Loucy (cell line): ENCODE data around the gene ARNT2.

Source experiments
- H2AFZ ChIP-seq: fragments of 200-600 bp; sonication (generic); 2 replicates; pipeline ENCODE4 v1.6.0; 2016; ENCODE audit warnings: antibody characterized with exemption, mild to moderate bottlenecking, low read length, moderate library complexity
- H3F3A ChIP-seq: fragments of 200-600 bp; 2 replicates; pipeline ENCODE4 v1.6.0; 2016; ENCODE audit warnings: antibody characterized with exemption, low read depth, mild to moderate bottlenecking
- H3K27me3 ChIP-seq: fragments of 200-600 bp; sonication (generic); 2 replicates; pipeline ENCODE4 v1.6.1; 2014; ENCODE audit warnings: low read length, mild to moderate bottlenecking; ENCODE audit not compliant: insufficient read depth, poor library complexity, severe bottlenecking
- H3K36me3 ChIP-seq: fragments of 200-600 bp; sonication (generic); 2 replicates; pipeline ENCODE4 v1.6.1; 2016; ENCODE audit warnings: low read length; ENCODE audit not compliant: insufficient read depth
- H3K4me1 ChIP-seq: fragments of 200-600 bp; sonication (generic); 2 replicates; pipeline ENCODE4 v1.5.1; 2014; ENCODE audit warnings: low read length, mild to moderate bottlenecking; ENCODE audit not compliant: insufficient read depth, poor library complexity, severe bottlenecking
- H3K4me2 ChIP-seq: fragments of 200-600 bp; sonication (generic); 2 replicates; pipeline ENCODE4 v1.6.0; 2014; ENCODE audit warnings: antibody characterized with exemption, low read length, low read depth, mild to moderate bottlenecking; ENCODE audit not compliant: poor library complexity, severe bottlenecking
- H3K4me3 ChIP-seq: fragments of 200-600 bp; sonication (generic); 2 replicates; pipeline ENCODE4 v1.5.1; 2014; ENCODE audit warnings: low read length, mild to moderate bottlenecking, mixed read lengths; ENCODE audit not compliant: poor library complexity, severe bottlenecking
- H3K79me2 ChIP-seq: fragments of 200-600 bp; sonication (generic); 2 replicates; pipeline ENCODE4 v1.6.1; 2014; ENCODE audit warnings: low read length; ENCODE audit not compliant: insufficient read depth
- H3K9ac ChIP-seq: fragments of 200-600 bp; sonication (generic); 2 replicates; pipeline ENCODE4 v1.6.0; 2014; ENCODE audit warnings: mild to moderate bottlenecking, low read depth, low read length, moderate library complexity; ENCODE audit not compliant: poor library complexity, severe bottlenecking
- H3K9me2 ChIP-seq: fragments of 200-600 bp; sonication (generic); replicated peaks from 2 replicates; pipeline ENCODE4 v1.6.1; 2016; ENCODE audit warnings: low read depth, low read length, mixed read lengths
- H3K9me3 ChIP-seq: fragments of 200-600 bp; sonication (generic); 2 replicates; pipeline ENCODE4 v1.6.1; 2014; ENCODE audit warnings: mild to moderate bottlenecking, antibody characterized with exemption, low read length, low read depth; ENCODE audit not compliant: insufficient read depth
- H4K20me1 ChIP-seq: fragments of 200-600 bp; sonication (generic); 2 replicates; pipeline ENCODE4 v1.6.0; 2014; ENCODE audit warnings: antibody characterized with exemption, low read length, mild to moderate bottlenecking; ENCODE audit not compliant: insufficient read depth, poor library complexity, severe bottlenecking
- EZH2phosphoT487 ChIP-seq: fragments of 200-600 bp; IDR thresholded peaks from 2 replicates; pipeline ENCODE4 v1.6.1; 2018; ENCODE audit warnings: antibody characterized with exemption, mild to moderate bottlenecking, moderate library complexity, borderline replicate concordance
- TF ChIP-seq, protein P1 (sequence below): fragments of 200-600 bp; sonication (generic); conservative IDR thresholded peaks from 2 replicates; pipeline ENCODE4 v1.5.1; 2014; ENCODE audit warnings: mild to moderate bottlenecking, antibody characterized with exemption, low read length

Gene ARNT2

DNA sequence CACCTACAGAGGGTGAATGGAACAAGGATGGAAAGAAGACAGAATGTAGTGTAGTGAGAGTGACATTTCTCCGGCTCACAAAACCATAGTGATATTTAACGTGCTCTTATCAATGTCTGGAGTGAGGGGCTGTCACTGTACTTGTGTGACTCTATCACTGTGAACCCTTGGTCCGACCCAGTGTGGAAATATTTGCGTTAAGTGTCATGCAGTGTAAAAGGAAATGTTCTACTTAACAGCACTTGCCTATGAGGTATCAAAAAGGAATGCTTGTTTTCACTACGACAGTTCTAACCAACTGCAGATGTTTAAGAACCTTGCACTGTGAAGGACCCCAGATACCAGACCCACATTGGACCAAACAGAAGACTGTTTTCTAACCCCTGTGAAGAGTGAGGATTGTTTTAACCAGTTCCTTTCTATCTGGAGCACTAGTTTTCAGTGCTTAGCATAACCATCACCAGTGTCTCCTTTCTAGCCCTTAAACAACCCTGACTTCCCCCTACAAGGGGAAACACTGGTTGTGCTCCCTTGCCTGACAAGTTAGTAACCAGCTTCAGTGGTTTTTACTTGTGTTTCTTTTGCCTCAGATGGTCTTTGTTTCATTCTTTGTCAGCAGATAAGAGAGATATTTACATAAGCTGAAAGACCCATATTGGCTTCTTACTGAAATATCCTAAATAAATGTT is 146.2 kb downstream of the ARNT2 start:
- Histone ChIP-seq H2AFZ (no peak overlapping the region), H3K36me3 (no peaks in the 10 kb centered on the region), H3K27me3 (no peaks in the 10 kb centered on the region), H3K9me2 (no peaks in the 10 kb centered on the region), H3F3A (no peaks in the 10 kb centered on the region), H4K20me1 (no peaks in the 10 kb centered on the region), H3K79me2 (no peaks in the 10 kb centered on the region), H3K4me3 (no peak overlapping the region), H3K4me2 (no peak overlapping the region), H3K9me3 (no peaks in the 10 kb centered on the region), H3K9ac (no peak overlapping the region), H3K4me1 (no peaks in the 10 kb centered on the region)
- TF ChIP-seq EZH2phosphoT487 = no peak

DNA sequence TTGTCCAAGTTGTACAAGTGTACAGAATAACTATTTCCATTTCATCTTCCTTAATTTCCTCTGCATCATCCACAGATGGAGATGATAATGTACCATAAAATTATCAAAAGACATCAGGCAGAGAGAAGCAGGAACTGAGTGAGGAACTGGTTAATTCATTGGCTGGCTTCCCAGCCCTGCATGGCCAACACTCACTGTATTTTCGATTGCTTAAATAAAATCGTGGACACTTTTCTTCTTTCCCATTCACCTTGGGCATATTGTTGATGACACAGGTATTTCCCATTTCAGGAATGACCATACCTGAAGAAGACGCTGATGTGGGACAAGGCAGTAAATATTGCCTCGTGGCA is 146.7 kb downstream of the ARNT2 start:
- Histone ChIP-seq H3K9ac (no peak overlapping the region), H4K20me1 (no peaks in the 10 kb centered on the region), H3K4me1 (no peaks in the 10 kb centered on the region), H2AFZ (no peak overlapping the region), H3K9me3 (no peaks in the 10 kb centered on the region), H3K79me2 (no peaks in the 10 kb centered on the region), H3K4me2 (no peak overlapping the region), H3K36me3 (no peaks in the 10 kb centered on the region), H3K4me3 (no peak overlapping the region), H3F3A (no peaks in the 10 kb centered on the region), H3K9me2 (no peaks in the 10 kb centered on the region), H3K27me3 (no peaks in the 10 kb centered on the region)
- no peak for TF ChIP-seq EZH2phosphoT487
- TF ChIP-seq, protein P1, sequence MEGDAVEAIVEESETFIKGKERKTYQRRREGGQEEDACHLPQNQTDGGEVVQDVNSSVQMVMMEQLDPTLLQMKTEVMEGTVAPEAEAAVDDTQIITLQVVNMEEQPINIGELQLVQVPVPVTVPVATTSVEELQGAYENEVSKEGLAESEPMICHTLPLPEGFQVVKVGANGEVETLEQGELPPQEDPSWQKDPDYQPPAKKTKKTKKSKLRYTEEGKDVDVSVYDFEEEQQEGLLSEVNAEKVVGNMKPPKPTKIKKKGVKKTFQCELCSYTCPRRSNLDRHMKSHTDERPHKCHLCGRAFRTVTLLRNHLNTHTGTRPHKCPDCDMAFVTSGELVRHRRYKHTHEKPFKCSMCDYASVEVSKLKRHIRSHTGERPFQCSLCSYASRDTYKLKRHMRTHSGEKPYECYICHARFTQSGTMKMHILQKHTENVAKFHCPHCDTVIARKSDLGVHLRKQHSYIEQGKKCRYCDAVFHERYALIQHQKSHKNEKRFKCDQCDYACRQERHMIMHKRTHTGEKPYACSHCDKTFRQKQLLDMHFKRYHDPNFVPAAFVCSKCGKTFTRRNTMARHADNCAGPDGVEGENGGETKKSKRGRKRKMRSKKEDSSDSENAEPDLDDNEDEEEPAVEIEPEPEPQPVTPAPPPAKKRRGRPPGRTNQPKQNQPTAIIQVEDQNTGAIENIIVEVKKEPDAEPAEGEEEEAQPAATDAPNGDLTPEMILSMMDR = no peak

DNA sequence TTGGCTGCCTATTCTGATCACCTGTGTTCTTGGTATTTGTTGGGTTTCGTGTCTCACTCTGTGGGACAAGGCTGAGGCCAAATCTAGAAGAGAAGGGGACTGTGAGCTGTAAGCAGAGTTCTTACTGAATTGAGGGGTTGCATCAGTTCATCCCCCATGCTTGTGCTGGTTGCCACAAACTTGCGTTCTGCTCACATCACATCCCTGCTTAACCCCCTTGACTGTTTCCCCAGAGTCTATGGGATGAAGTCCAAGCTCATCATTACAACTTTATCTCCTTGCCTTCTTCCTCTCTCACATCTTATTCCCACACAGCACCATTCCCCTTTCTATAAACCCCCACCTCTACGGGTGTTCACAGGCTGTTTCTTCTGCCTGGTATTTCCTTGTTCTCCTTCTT is 147.2 kb downstream of the ARNT2 start:
- Histone ChIP-seq H3F3A (no peaks in the 10 kb centered on the region), H3K9ac (no peak overlapping the region), H3K36me3 (no peaks in the 10 kb centered on the region), H3K27me3 (no peaks in the 10 kb centered on the region), H3K9me3 (no peaks in the 10 kb centered on the region), H2AFZ (no peak overlapping the region), H4K20me1 (no peaks in the 10 kb centered on the region), H3K4me2 (no peak overlapping the region), H3K4me1 (no peaks in the 10 kb centered on the region), H3K79me2 (no peaks in the 10 kb centered on the region), H3K9me2 (no peaks in the 10 kb centered on the region), H3K4me3 (no peak overlapping the region)
- TF ChIP-seq EZH2phosphoT487 = no peak

DNA sequence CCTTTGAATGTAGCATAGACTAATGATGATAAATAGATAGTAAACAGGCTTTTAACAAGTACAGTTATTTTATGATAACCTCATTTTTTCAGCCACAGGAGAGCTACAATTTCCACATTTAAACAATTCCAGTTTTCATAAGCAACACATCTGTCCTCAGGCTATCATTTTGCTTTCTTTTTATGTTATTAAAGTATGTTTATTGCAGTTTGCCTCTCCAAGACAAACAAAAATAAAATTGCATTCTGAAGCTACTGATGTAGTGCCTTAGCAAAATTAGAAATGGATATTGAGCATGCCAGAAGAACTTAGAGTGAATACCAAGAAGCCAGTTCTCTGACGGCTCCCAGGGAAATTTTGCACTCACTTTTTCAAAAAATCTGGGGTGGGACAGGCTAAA is 150.4 kb downstream of the ARNT2 start:
- no peaks in the 10 kb centered on the region for H3K9me2 ChIP-seq

More for the DNA sequence above, 150.4 kb downstream of the ARNT2 start:
- H3K9ac ChIP-seq = no peak overlapping the region
- no peaks in the 10 kb centered on the region for H4K20me1 ChIP-seq
- TF ChIP-seq, protein P1 = no peak
- no peak for TF ChIP-seq EZH2phosphoT487
- H3K27me3 ChIP-seq = no peaks in the 10 kb centered on the region
- no peaks in the 10 kb centered on the region for H3K36me3 ChIP-seq
- H3K4me3 ChIP-seq = no peak overlapping the region
- no peaks in the 10 kb centered on the region for H3F3A ChIP-seq
- no peaks in the 10 kb centered on the region for H3K4me1 ChIP-seq
- H2AFZ ChIP-seq = no peak overlapping the region
- H3K4me2 ChIP-seq = no peak overlapping the region
- no peaks in the 10 kb centered on the region for H3K9me3 ChIP-seq
- no peaks in the 10 kb centered on the region for H3K79me2 ChIP-seq
